Progenitor cell of endocrine pancreas (in vitro differentiated cells): Measurements from ENCODE around the gene HERC4. TPM values are rescaled to one million over a fixed set of nuclear protein-coding genes. Genes with fewer than 3 reads are reported as not detected.

Source experiments
- DNase-seq: peaks from one replicate; pipeline ENCODE4 v3.0.0; 2021; ENCODE audit warnings: low spot score; ENCODE audit not compliant: unreplicated experiment
- H3K27ac Mint-ChIP-seq: 2 replicates; pipeline ENCODE4 v1.8.0; 2021; ENCODE audit warnings: mild to moderate bottlenecking, moderate library complexity, mixed read lengths
- H3K27me3 Mint-ChIP-seq: 2 replicates; pipeline ENCODE4 v1.8.0; 2021; ENCODE audit warnings: mixed read lengths
- H3K36me3 Mint-ChIP-seq: 2 replicates; pipeline ENCODE4 v1.8.0; 2022; ENCODE audit warnings: mixed read lengths; ENCODE audit not compliant: insufficient read depth
- H3K4me1 Mint-ChIP-seq: 2 replicates; pipeline ENCODE4 v1.8.0; 2021; ENCODE audit warnings: low read depth, mixed read lengths
- H3K4me3 Mint-ChIP-seq: 2 replicates; pipeline ENCODE4 v1.8.0; 2021; ENCODE audit warnings: low read depth, mild to moderate bottlenecking, moderate library complexity, mixed read lengths
- H3K9me3 Mint-ChIP-seq: 2 replicates; pipeline ENCODE4 v1.8.0; 2021; ENCODE audit warnings: low read depth, mixed read lengths
- CTCF ChIP-seq: fragments of 200-600 bp; sonication (generic); IDR thresholded peaks from one replicate; pipeline ENCODE4 v1.5.0; 2021; ENCODE audit warnings: antibody characterized with exemption, mild to moderate bottlenecking; ENCODE audit not compliant: unreplicated experiment
- total RNA-seq: library from RNA; stranded (reverse); gene quantifications from 2 replicates; pipeline ENCODE4 v1.2.1, GENCODE V29; 2021

HERC4 gene
- total RNA-seq, 1 donor from 2014 or later: 62.1 TPM

DNA sequence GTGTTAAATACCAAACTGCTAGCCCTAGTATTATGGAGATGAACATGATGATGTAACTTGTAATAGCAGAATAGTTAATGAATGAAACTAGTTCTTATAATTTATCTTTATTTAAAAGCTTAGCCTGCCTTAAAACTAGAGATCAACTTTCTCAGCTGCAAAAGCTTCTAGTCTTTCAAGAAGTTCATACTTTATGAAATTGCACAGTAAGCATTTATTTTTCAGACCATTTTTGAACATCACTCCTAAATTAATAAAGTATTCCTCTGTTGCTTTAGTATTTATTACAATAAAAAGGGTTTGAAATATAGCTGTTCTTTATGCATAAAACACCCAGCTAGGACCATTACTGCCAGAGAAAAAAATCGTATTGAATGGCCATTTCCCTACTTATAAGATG lies 157.4 kb downstream of the HERC4 start:
- H3K36me3 Mint-ChIP-seq: peaks cover 19% of the 10 kb centered on the region
- H3K9me3 Mint-ChIP-seq: no peaks in the 10 kb centered on the region
- no peaks in the 10 kb centered on the region for H3K27me3 Mint-ChIP-seq
- no peak overlapping the region for H3K27ac Mint-ChIP-seq
- no peak for DNase-seq
- no peak overlapping the region for H3K4me3 Mint-ChIP-seq
- no peak for TF ChIP-seq CTCF
- no peaks in the 10 kb centered on the region for H3K4me1 Mint-ChIP-seq

DNA sequence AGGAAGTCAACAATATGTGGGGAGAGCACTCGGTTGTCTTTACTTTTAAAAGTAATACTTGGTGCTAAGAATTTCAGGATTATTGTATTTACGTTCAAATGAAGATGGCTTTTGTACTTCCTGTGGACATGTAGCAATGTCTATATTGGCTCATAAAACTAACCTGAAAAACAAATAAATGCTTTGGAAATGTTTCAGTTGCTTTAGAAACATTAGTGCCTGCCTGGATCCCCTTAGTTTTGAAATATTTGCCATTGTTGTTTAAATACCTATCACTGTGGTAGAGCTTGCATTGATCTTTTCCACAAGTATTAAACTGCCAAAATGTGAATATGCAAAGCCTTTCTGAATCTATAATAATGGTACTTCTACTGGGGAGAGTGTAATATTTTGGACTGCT lies 157.9 kb downstream of the HERC4 start:
- Mint-ChIP-seq H3K4me1 (no peaks in the 10 kb centered on the region), H3K9me3 (no peaks in the 10 kb centered on the region), H3K27me3 (no peaks in the 10 kb centered on the region), H3K4me3 (no peak overlapping the region), H3K27ac (no peak overlapping the region), H3K36me3 (peaks cover 22% of the 10 kb centered on the region)
- DNase-seq: no peak
- no peak for TF ChIP-seq CTCF

DNA sequence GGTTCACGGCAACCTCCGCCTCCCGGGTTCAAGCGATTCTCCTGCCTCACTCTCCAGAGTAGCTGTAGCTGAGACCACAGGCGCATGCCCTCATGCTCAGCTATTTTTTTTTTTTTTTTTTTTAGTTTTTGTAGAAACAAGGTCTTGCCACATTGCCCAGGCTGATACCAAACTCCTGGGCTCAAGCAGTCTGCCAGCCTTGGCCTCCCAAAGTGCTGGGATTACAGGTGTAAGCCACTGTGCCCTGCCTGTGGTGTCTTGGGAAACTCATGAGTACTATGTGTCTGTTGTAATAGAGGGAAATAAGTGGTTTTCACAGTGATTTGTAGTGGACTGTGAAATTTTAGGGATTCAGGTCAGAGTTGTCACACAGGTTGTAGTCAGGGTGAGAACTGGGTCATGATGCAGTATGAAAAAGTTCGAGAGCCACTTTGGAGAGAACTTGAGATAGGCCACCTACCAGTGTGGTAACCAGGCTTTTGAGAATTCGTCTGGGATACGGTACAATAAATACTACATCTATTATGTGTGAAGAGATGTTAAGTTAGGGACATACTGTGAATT lies 160.2 kb downstream of the HERC4 start:
- H3K9me3 Mint-ChIP-seq: no peaks in the 10 kb centered on the region
- H3K36me3 Mint-ChIP-seq: peaks cover 30% of the 10 kb centered on the region
- H3K4me1 Mint-ChIP-seq: no peaks in the 10 kb centered on the region
- no peaks in the 10 kb centered on the region for H3K27me3 Mint-ChIP-seq
- H3K4me3 Mint-ChIP-seq: no peak overlapping the region
- TF ChIP-seq CTCF: no peak
- DNase-seq: no peak
- peak overlapping the region; percentile 17 for H3K27ac Mint-ChIP-seq

GRCh38 chr10:67912331-67912946 lies 162.6 kb downstream of the HERC4 start:
- Mint-ChIP-seq H3K4me1 (no peaks in the 10 kb centered on the region), H3K27ac (peak overlapping the region; percentile 56), H3K36me3 (peaks cover 37% of the 10 kb centered on the region), H3K9me3 (no peaks in the 10 kb centered on the region), H3K4me3 (no peak overlapping the region), H3K27me3 (no peaks in the 10 kb centered on the region)
- TF ChIP-seq CTCF: no peak
- no peak for DNase-seq

DNA sequence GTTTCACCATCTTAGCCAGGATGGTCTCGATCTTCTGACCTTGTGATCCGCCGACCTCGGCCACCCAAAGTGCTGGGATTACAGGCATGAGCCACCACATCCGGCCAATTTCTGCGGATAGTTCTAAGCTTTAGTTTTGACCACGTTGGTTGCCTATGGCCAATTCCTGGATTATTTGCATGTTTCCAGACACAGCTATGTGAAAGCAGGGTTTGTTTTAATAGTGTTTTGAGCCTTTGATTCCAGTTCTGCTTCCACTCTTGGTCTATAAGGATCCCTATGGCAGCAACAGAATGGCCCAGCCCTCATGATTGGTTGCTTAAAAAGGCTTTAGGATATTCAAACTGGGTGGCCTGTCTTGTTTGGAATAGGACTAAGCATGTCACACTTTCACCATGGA lies 171.5 kb downstream of the HERC4 start:
- no peak for DNase-seq
- H3K9me3 Mint-ChIP-seq: no peaks in the 10 kb centered on the region
- peak overlapping the region; percentile 33 for H3K27ac Mint-ChIP-seq
- TF ChIP-seq CTCF: no peak
- H3K4me1 Mint-ChIP-seq: no peaks in the 10 kb centered on the region
- no peak overlapping the region for H3K4me3 Mint-ChIP-seq
- peaks cover 26% of the 10 kb centered on the region for H3K36me3 Mint-ChIP-seq
- no peaks in the 10 kb centered on the region for H3K27me3 Mint-ChIP-seq
